NB4 (cell line): Measurements from ENCODE around the gene RBPJL.

Experiments used
- CTCF ChIP-seq: IDR thresholded peaks from one replicate; pipeline ENCODE4 v1.5.1; 2012; ENCODE audit warnings: low read depth, low read length
- MAX ChIP-seq: IDR thresholded peaks from 2 replicates; pipeline ENCODE4 v1.6.1; 2011; ENCODE audit warnings: low read depth, low read length
- POLR2A ChIP-seq: IDR thresholded peaks from 2 replicates; pipeline ENCODE4 v1.6.1; 2011; ENCODE audit warnings: mild to moderate bottlenecking; ENCODE audit not compliant: insufficient read length; ENCODE audit errors: extremely low read depth

GRCh38 chr20:45257711-45258110 is 48.9 kb upstream of the RBPJL start:
- TF ChIP-seq POLR2A (no peak), CTCF (no peak), MAX (no peak)
